Measurements from ENCODE around the gene MYBL2. TPM values are rescaled to one million over a fixed set of nuclear protein-coding genes. Genes with fewer than 3 reads are reported as not detected.

The MYBL2 gene
- total RNA-seq, 1 experiment from 2014 or later, result 138 TPM

- Histone ChIP-seq H3K9me3 (ENCODE audit: control insufficient read depth, insufficient read depth, low read depth, low read length) (no peaks in the 10 kb centered on the region), H3K36me3 (ENCODE audit: control insufficient read depth, insufficient read depth, low read length) (no peaks in the 10 kb centered on the region), H3K27me3 (ENCODE audit: control insufficient read depth, insufficient read depth, low read length) (no peaks in the 10 kb centered on the region), H3K4me3 (ENCODE audit: low read depth in 2 of 2, low read length in 2 of 2) (no peak overlapping the region), H3K4me1 (ENCODE audit: control insufficient read depth, insufficient read depth, low read length) (no peaks in the 10 kb centered on the region), H3K27ac (ENCODE audit: low read length) (no peak overlapping the region)
- ChIA-PET POLR2A (no interaction called here), CTCF (no interaction called here)
- DNase-seq (ENCODE audit: low read depth, low spot score), result no peak
- ATAC-seq, result no peak
- BruUV-seq (replicated peaks), result no TSS peak
- intact Hi-C loops (cut with micrococcal nuclease; ENCODE audit: unreplicated experiment) (no loop called here), in situ Hi-C loops (cut with HindIII; ENCODE audit: low pct_unique_long_range_greater_than_20kb, low sequenced_read_pairs) (no loop called here)
- TF ChIP-seq SIN3A (IDR thresholded peaks at IDR 0.05; ENCODE audit: borderline replicate concordance, insufficient read depth, low read depth, low read length) (no peak), TCF7L2 (IDR thresholded peaks at IDR 0.05; ENCODE audit: low read depth, low read length) (no peak), POLR2AphosphoS5 (IDR thresholded peaks at IDR 0.05; ENCODE audit: low read depth, low read length) (no peak)
- TF ChIP-seq, protein P1, sequence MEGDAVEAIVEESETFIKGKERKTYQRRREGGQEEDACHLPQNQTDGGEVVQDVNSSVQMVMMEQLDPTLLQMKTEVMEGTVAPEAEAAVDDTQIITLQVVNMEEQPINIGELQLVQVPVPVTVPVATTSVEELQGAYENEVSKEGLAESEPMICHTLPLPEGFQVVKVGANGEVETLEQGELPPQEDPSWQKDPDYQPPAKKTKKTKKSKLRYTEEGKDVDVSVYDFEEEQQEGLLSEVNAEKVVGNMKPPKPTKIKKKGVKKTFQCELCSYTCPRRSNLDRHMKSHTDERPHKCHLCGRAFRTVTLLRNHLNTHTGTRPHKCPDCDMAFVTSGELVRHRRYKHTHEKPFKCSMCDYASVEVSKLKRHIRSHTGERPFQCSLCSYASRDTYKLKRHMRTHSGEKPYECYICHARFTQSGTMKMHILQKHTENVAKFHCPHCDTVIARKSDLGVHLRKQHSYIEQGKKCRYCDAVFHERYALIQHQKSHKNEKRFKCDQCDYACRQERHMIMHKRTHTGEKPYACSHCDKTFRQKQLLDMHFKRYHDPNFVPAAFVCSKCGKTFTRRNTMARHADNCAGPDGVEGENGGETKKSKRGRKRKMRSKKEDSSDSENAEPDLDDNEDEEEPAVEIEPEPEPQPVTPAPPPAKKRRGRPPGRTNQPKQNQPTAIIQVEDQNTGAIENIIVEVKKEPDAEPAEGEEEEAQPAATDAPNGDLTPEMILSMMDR (IDR thresholded peaks at IDR 0.05), result no peak
- TF ChIP-seq, protein P2, sequence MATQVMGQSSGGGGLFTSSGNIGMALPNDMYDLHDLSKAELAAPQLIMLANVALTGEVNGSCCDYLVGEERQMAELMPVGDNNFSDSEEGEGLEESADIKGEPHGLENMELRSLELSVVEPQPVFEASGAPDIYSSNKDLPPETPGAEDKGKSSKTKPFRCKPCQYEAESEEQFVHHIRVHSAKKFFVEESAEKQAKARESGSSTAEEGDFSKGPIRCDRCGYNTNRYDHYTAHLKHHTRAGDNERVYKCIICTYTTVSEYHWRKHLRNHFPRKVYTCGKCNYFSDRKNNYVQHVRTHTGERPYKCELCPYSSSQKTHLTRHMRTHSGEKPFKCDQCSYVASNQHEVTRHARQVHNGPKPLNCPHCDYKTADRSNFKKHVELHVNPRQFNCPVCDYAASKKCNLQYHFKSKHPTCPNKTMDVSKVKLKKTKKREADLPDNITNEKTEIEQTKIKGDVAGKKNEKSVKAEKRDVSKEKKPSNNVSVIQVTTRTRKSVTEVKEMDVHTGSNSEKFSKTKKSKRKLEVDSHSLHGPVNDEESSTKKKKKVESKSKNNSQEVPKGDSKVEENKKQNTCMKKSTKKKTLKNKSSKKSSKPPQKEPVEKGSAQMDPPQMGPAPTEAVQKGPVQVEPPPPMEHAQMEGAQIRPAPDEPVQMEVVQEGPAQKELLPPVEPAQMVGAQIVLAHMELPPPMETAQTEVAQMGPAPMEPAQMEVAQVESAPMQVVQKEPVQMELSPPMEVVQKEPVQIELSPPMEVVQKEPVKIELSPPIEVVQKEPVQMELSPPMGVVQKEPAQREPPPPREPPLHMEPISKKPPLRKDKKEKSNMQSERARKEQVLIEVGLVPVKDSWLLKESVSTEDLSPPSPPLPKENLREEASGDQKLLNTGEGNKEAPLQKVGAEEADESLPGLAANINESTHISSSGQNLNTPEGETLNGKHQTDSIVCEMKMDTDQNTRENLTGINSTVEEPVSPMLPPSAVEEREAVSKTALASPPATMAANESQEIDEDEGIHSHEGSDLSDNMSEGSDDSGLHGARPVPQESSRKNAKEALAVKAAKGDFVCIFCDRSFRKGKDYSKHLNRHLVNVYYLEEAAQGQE (IDR thresholded peaks at IDR 0.05; ENCODE audit: insufficient read depth in 1 of 2, low read depth in 2 of 2, low read length in 1 of 2), result no peak
Observed at GRCh38 chr20:43726333-43726732, 59.4 kb downstream of the MYBL2 start.

DNA sequence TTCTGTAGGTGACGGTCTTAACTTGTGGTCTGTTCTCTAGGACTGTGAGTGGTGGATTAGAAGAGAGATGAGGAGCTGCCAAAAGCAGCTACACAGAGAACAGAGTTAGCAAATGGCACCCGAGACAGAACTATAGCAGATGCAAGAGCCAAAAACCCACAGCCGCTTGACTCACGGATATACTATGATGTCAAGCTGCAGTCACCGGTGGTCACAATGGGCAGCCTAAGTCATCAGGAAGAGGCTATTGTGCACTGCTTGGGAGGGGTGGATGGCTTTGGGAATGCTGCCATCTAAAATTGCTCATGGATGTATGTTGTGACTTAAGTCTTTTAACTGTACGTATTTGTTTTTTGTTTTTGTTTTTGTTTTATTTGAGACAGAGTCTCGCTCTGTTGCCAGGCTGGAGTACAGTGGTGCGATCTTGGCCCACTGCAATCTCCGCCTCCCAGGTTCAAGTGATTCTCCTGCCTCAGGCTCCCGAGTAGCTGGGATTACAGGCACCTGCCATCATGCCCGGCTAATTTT, 60.0 kb downstream of the MYBL2 start, which contains the start of gene GTSF1L:
Gene GTSF1L, minus strand, starts transcription at position 192 of the 528 bp plus-strand sequence. CDS start 308 bp downstream, outside the sequence.
- Histone ChIP-seq H3K27ac (ENCODE audit: low read length) (no peak within 1 kb of the TSS), H3K27me3 (ENCODE audit: control insufficient read depth, insufficient read depth, low read length) (no peaks in the 10 kb centered on the region; the same call in 1 of the 2 replicates), H3K4me3 (ENCODE audit: low read depth in 2 of 2, low read length in 2 of 2) (no peak within 1 kb of the TSS), H3K4me1 (ENCODE audit: control insufficient read depth, insufficient read depth, low read length) (no peaks in the 10 kb centered on the region), H3K36me3 (ENCODE audit: control insufficient read depth, insufficient read depth, low read length) (no peaks in the 10 kb centered on the region), H3K9me3 (ENCODE audit: control insufficient read depth, insufficient read depth, low read depth, low read length) (no peaks in the 10 kb centered on the region)
- intact Hi-C loops (cut with micrococcal nuclease; ENCODE audit: unreplicated experiment), result no loop called here
- ATAC-seq (no peak), DNase-seq (ENCODE audit: low read depth, low spot score) (no peak)
- ChIA-PET POLR2A (no interaction called here), CTCF (no interaction called here)
- TF ChIP-seq, protein P1 (IDR thresholded peaks at IDR 0.05), result no peak
- TF ChIP-seq TCF7L2 (IDR thresholded peaks at IDR 0.05; ENCODE audit: low read depth, low read length) (no peak), SIN3A (IDR thresholded peaks at IDR 0.05; ENCODE audit: borderline replicate concordance, insufficient read depth, low read depth, low read length) (no peak), POLR2AphosphoS5 (IDR thresholded peaks at IDR 0.05; ENCODE audit: low read depth, low read length) (no peak)
- TF ChIP-seq, protein P2 (IDR thresholded peaks at IDR 0.05; ENCODE audit: insufficient read depth in 1 of 2, low read depth in 2 of 2, low read length in 1 of 2), result no peak
- in situ Hi-C loops (cut with HindIII; ENCODE audit: low pct_unique_long_range_greater_than_20kb, low sequenced_read_pairs), result no loop called here
- BruUV-seq (replicated peaks), result no TSS peak
